SK-N-MC (cell line): ENCODE results near the gene PLSCR4.
"Not testable (repeated sequence)": the region's sequence is repeated elsewhere in the genome, so short reads cannot be mapped to it uniquely, and the experiment has no call there.

ENCODE experiments used
- DNase-seq: peaks from one replicate; pipeline ENCODE4 v3.0.0-alpha.2; 2011; ENCODE audit warnings: low read depth, low spot score
- H3K27ac ChIP-seq: fragments of 200-600 bp; sonication (generic); 2 replicates; pipeline ENCODE4 v1.5.1; 2016; ENCODE audit warnings: mixed run types
- H3K36me3 ChIP-seq: fragments of 200-600 bp; sonication (generic); 2 replicates; pipeline ENCODE4 v1.6.1; 2017; ENCODE audit warnings: antibody characterized with exemption, low read length, mixed read lengths; ENCODE audit not compliant: insufficient read depth
- H3K4me3 ChIP-seq: fragments of 200-600 bp; sonication (generic); 2 replicates; pipeline ENCODE4 v1.5.1; 2016
- H3K9ac ChIP-seq: fragments of 200-600 bp; sonication (generic); 2 replicates; pipeline ENCODE4 v1.8.0; 2017; ENCODE audit warnings: mixed run types, mixed read lengths; ENCODE audit not compliant: insufficient read length
- H3K9me3 ChIP-seq: fragments of 200-600 bp; sonication (generic); 2 replicates; pipeline ENCODE4 v1.6.1; 2017; ENCODE audit warnings: low read depth, mild to moderate bottlenecking, antibody characterized with exemption, low read length, moderate library complexity, mixed read lengths
- EZH2 ChIP-seq: fragments of 200-600 bp; sonication (generic); IDR thresholded peaks from one replicate; pipeline ENCODE4 v1.6.1; 2017; ENCODE audit warnings: antibody characterized with exemption
- FOXP2 ChIP-seq: optimal IDR thresholded peaks from 2 replicates; pipeline ENCODE3; 2011; ENCODE audit warnings: mild to moderate bottlenecking, moderate library complexity; ENCODE audit not compliant: insufficient read depth; ENCODE audit errors: extremely low read length, control extremely low read depth
- POLR2AphosphoS5 ChIP-seq: IDR thresholded peaks from 2 replicates; pipeline ENCODE4 v1.6.1; 2012; ENCODE audit warnings: mild to moderate bottlenecking, low read depth, low read length, borderline replicate concordance

PLSCR4 gene

DNA sequence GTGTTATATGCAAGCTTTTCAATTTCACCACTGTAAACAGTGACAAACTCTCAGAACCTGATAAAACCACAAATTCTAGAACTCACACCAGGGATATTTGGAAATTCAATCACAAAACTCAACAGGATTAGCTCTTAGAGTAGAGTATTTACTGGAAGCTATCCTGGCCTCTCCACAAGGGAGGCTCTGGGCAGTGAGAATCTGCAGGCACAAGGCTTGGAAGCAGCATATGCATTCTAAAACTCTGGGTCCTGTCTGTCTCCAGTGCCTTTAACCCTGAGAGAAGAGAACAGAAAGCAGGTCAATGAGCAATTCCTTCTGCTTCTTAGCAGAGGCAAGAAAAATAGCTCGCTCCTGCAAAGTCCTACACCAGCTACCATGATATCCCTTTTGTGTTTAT, 23.4 kb downstream of the PLSCR4 start:
- no peaks in the 10 kb centered on the region for H3K36me3 ChIP-seq
- H3K4me3 ChIP-seq, result no peak overlapping the region
- no peaks in the 10 kb centered on the region for H3K9me3 ChIP-seq
- no peak overlapping the region for H3K9ac ChIP-seq
- no peak for DNase-seq
- H3K27ac ChIP-seq, result no peak overlapping the region
- TF ChIP-seq POLR2AphosphoS5 (no peak), EZH2 (no peak), FOXP2 (no peak)

DNA sequence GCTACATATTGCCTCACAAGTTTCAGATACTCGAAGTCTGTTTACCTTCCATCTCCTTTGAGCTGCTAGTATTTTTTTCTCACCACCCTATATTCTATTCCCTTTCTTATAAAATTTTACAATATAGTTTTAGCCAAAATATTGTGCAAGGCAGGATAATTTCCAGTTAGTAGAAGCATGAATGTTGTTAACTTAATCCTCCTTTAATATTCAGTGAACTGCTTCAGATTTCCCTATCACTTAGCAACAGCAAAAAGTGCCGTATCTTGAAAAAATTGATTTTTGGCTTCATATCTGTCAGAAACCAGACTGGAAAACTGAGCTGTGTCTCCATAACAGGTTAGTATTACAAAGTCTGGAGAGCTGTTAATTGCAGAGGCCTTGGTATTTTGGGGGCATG, 24.0 kb downstream of the PLSCR4 start:
- TF ChIP-seq FOXP2 (no peak), EZH2 (no peak), POLR2AphosphoS5 (no peak)

DNA sequence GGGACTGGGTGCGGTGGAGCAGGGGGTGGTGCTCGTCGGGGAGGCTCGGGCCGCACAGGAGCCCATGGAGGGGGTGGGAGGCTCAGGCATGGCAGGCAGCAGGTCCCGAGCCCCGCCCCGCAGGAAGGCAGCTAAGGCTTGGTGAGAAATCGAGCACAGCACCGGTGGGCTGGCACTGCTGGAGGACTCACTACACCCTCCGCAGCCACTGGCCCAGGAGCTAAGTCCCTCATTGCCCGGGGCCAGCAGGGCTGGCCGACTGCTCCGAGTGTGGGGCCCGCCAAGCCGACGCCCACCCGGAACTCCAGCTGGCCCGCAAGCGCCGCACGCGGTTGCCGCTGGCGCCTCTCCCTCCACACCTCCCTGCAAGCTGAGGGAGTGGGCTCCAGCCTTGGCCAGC, 25.4 kb downstream of the PLSCR4 start:
- H3K9me3 ChIP-seq, H3K27ac ChIP-seq, H3K36me3 ChIP-seq, DNase-seq, H3K9ac ChIP-seq, H3K4me3 ChIP-seq: not testable (repeated sequence)

More for the DNA sequence above, 24.0 kb downstream of the PLSCR4 start:
- Histone ChIP-seq H3K4me3 (no peak overlapping the region), H3K27ac (peak overlapping the region; percentile 60; the same call in 1 of the 2 replicates), H3K36me3 (no peaks in the 10 kb centered on the region), H3K9me3 (no peaks in the 10 kb centered on the region), H3K9ac (no peak overlapping the region)
- no peak for DNase-seq

DNA sequence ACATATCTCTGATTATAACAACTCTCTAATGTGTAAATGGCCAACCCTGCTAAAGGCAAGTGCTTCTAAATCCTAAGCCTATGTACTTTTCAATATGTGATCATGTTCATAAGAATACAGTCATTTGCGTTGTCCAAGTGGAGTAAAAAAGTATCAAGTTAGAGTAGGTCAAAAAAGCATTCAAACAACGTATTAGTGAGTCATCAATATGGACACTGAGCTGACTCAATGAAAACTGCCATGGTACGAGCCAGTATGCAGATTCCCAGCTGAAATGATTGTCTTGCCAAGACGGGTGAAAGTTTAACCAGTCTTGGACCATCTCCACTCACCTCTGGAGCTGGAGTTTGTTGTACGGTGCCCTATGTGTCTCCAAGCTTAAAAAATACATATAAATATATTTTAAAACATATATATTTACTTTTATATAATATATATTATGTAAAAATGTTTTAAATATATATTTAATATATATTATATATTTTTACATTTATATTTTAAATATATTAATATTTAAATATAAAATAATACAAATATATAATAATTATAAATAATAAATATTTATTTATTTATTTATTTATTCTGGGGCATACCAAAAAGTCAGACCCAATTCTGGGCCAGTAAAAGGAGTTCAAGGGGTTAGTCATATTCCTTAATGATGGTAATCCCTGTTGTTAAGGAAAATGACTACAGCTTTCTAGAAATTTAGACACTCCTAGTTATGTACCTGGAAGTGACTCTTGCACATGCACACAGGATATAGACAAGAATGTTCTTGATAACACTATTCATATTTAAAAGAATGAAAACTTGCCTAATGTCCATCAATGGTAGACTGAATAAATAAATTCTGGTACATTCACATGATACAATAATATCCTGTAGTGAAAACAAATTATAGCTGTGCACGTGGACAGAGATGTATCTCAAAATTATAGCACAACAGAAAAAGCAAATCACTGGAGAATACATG, 27.2 kb downstream of the PLSCR4 start:
- H3K4me3 ChIP-seq, result no peak overlapping the region
- TF ChIP-seq EZH2, result no peak
- TF ChIP-seq FOXP2, result no peak
- TF ChIP-seq POLR2AphosphoS5, result no peak
- H3K36me3 ChIP-seq, result no peaks in the 10 kb centered on the region
- no peak overlapping the region for H3K9ac ChIP-seq
- DNase-seq, result no peak
- H3K27ac ChIP-seq, result no peak overlapping the region
- H3K9me3 ChIP-seq, result no peaks in the 10 kb centered on the region

DNA sequence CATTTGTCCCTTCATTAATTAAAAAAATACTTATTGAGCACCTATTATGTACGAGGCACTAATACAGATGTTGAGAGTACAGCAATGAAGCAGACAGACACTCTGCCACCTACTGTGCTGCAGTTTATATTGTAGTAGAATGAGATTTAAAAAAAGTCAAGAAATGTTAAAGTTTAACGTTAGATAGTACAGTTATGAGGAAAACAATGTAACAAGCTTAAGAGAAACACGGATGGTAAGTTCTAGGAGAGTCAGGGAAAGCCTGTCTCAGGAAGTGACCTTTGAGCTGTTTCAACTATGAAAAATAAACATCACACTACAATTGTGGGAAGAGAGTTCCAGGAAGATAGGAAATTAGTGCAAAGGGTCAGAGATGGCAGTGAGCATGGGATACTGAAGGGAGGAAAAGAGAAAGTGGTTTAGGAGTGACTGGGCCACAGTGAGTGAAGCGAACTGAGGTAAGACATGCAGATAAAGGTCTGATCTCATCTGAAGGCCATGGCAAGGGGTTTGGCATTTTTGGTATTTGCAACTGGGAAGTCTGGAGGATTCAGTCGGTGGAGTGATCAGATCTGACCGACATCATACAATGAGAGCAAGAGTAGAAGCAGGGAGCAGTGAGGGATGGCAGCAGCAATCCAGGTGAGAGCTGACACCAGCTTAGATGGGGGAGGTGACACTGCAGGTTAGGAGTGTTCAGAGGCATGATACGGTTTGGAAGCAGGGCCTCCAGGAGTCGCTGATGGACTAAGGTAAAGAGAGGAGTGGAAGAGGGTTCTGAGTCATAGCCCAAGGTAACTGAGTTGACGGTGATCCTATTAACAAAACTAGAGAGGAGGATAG, 28.5 kb downstream of the PLSCR4 start:
- Histone ChIP-seq H3K9me3 (no peaks in the 10 kb centered on the region), H3K36me3 (no peaks in the 10 kb centered on the region), H3K4me3 (no peak overlapping the region), H3K9ac (no peak overlapping the region), H3K27ac (no peak overlapping the region)
- DNase-seq, result no peak
- no peak for TF ChIP-seq EZH2
- TF ChIP-seq FOXP2, result no peak
- no peak for TF ChIP-seq POLR2AphosphoS5

DNA sequence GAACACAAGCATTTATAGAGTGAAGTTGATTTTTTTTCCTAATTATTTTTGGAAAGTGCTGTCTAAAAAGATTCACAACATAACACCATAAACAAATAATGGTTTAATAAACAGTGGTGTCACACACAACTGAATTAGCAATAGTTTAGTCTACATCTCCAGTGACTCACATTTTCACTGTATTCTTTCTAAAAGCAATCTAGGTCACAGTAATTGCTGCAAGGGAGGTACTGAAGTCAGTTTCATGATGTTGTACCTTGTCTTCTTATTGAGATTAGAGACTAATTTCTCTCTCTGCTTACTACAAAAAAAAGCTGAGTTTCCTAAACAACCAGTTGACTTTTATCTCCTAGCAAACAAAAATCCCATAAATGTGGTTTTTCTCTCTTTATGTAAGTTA, 29.6 kb downstream of the PLSCR4 start:
- H3K36me3 ChIP-seq, result no peaks in the 10 kb centered on the region
- TF ChIP-seq FOXP2, result no peak
- TF ChIP-seq POLR2AphosphoS5, result no peak
- TF ChIP-seq EZH2, result no peak
- no peak overlapping the region for H3K27ac ChIP-seq
- no peak for DNase-seq
- no peak overlapping the region for H3K9ac ChIP-seq
- no peak overlapping the region for H3K4me3 ChIP-seq
- no peaks in the 10 kb centered on the region for H3K9me3 ChIP-seq

DNA sequence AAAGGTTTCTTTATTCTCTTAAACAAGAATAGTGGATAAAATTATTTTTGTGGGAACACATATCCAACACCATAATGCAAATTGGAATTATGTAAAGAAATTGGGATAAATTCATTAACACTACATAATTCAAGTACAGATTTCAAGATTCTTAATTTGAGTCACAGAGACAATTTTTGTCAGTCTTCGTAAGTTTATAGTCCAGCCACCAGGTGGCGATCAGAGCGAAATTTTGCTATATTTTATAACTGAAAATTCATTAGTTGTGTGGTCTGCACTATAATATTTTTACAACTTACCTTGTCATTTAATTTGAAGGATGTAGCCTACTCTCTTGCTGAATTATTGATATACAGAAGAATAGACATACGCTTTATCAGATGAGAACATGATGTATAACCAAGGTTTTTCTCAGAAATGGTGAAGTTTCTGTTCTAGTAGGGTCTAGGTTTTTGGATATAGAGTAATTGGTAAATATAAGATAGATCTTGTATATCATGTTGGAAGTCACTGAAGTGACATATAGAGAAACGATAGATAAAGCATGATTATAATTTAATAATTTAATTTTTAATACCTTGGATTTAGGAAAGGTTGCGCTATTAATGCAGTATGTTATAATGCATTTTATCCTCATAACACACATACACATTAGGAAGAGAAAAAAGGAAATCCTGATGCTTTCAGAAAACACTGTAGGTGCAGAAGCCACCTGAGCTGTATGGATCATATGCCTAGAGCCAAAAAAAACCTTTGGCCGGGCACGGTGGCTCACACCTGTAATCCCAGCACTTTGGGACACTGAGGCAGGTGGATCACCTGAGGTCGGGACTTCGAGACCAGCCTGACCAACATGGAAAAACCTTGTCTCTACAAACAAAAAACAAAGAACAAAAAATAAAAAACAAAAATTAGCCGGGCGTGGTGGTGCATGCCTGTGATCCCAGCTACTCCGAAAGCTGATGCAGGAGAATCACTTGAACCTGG, 31.7 kb downstream of the PLSCR4 start:
- DNase-seq, result peak; percentile 45
- Histone ChIP-seq H3K4me3 (no peak overlapping the region), H3K9ac (no peak overlapping the region), H3K9me3 (no peaks in the 10 kb centered on the region), H3K36me3 (no peaks in the 10 kb centered on the region), H3K27ac (no peak overlapping the region)
- TF ChIP-seq POLR2AphosphoS5 (no peak), FOXP2 (no peak), EZH2 (no peak)

DNA sequence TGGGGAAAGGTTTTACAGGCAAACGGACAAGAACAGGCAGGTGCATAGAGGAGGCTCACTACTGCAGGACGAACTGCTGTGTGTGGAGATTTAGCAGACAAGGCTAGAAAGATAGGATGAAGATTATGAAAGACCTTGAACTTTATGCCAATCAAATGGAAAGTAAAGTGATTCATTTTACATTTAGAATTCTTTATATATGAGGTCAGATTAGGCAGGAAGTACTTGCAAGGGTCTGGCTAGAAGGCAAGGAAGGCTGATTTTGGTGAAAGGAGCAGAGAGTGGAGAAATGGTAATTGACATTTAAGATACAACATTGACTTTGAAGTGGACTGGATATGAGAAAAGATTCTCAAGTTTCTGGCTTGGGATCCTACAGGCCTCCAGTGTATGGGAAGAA, 33.6 kb downstream of the PLSCR4 start:
- no peak for DNase-seq
- no peak overlapping the region for H3K4me3 ChIP-seq
- H3K9ac ChIP-seq, result no peak overlapping the region
- no peak overlapping the region for H3K27ac ChIP-seq
- no peaks in the 10 kb centered on the region for H3K9me3 ChIP-seq
- TF ChIP-seq EZH2, result no peak
- no peak for TF ChIP-seq FOXP2
- no peak for TF ChIP-seq POLR2AphosphoS5
- no peaks in the 10 kb centered on the region for H3K36me3 ChIP-seq
